Activated CD8-positive, alpha-beta memory T cell treated with anti-CD3 and anti-CD28 coated beads for 48 hours (primary cell): Measurements from ENCODE around the gene SPRYD3.
A peak's percentile ranks its signal among the peaks of the same experiment; 100 is the strongest.
"Not testable (repeated sequence)": the region's sequence is repeated elsewhere in the genome, so short reads cannot be mapped to it uniquely, and the experiment has no call there.

Source experiments
- DNase-seq, 3 experiments: peaks; one replicate each; pipeline ENCODE4 v3.0.0-alpha.2; 2020; ENCODE audit warnings: low read depth in 2 of 3, low spot score in 2 of 3

Gene SPRYD3

GRCh38 chr12:53079226-53080117 lies at the start of gene SPRYD3:
SPRYD3 (minus strand) TSS chr12:53079390; CDS start chr12:53079333, 57 bp downstream.
- peak; percentile 94 to 97 (median 94) for DNase-seq

GRCh38 chr12:53127169-53127568 lies 48.0 kb upstream of the SPRYD3 start:
- no peak for DNase-seq

GRCh38 chr12:53124352-53124723 lies 45.1 kb upstream of the SPRYD3 start:
- DNase-seq = no peak

GRCh38 chr12:53123578-53124351 lies 44.6 kb upstream of the SPRYD3 start:
- DNase-seq = no peak

GRCh38 chr12:53122961-53123468 lies 43.8 kb upstream of the SPRYD3 start:
- no peak for DNase-seq

GRCh38 chr12:53120685-53121525 lies 41.7 kb upstream of the SPRYD3 start:
- no peak for DNase-seq

- DNase-seq = no peak
These were observed 39.6 kb upstream of the SPRYD3 start for GRCh38 chr12:53118751-53119300.

GRCh38 chr12:53115891-53116648 lies 36.9 kb upstream of the SPRYD3 start:
- no peak for DNase-seq

GRCh38 chr12:53115112-53115890 lies 36.1 kb upstream of the SPRYD3 start:
- DNase-seq = no peak

GRCh38 chr12:53113951-53114350 lies 34.8 kb upstream of the SPRYD3 start:
- DNase-seq = no peak

GRCh38 chr12:53113136-53113705 lies 34.0 kb upstream of the SPRYD3 start:
- DNase-seq = no peak

- not testable (repeated sequence) for DNase-seq
These were observed 33.2 kb upstream of the SPRYD3 start for GRCh38 chr12:53112431-53112830.

- DNase-seq = no peak
These were observed 27.9 kb upstream of the SPRYD3 start for GRCh38 chr12:53107122-53107521.

- DNase-seq = no peak
These were observed 26.7 kb upstream of the SPRYD3 start for GRCh38 chr12:53105712-53106439.

GRCh38 chr12:53105256-53105655 lies 26.1 kb upstream of the SPRYD3 start:
- DNase-seq = no peak

GRCh38 chr12:53103860-53104305 lies 24.7 kb upstream of the SPRYD3 start:
- no peak for DNase-seq

GRCh38 chr12:53102883-53103807 lies 24.0 kb upstream of the SPRYD3 start, which contains the start of gene SOAT2:
SOAT2 (plus strand) TSS chr12:53103486; CDS start chr12:53103578, 92 bp downstream.
- peak in 1 of 3 experiments; percentile 38 for DNase-seq
